Measurements from ENCODE around the gene KCP.

- no peak for TF ChIP-seq MAX (CRISPR knock-in tag; IDR thresholded peaks at IDR 0.05)
- TF ChIP-seq SMAD3 (CRISPR knock-in tag; IDR thresholded peaks at IDR 0.05; ENCODE audit: borderline replicate concordance) = no peak
- no peak for TF ChIP-seq CTCF (IDR thresholded peaks at IDR 0.05)
- no peak for TF ChIP-seq ZNF425 (CRISPR knock-in tag; conservative IDR thresholded peaks at IDR 0.05)
- no peak for TF ChIP-seq NFATC4 (CRISPR knock-in tag; IDR thresholded peaks at IDR 0.05)
These were observed 64.5 kb downstream of the KCP start for GRCh38 chr7:128845987-128846386.
